ENCODE measurements around the gene TTLL7. TPM values are rescaled to one million over a fixed set of nuclear protein-coding genes. Genes with fewer than 3 reads are reported as not detected.
"Not testable (repeated sequence)": the region's sequence is repeated elsewhere in the genome, so short reads cannot be mapped to it uniquely, and the experiment has no call there.

TTLL7 gene
- total RNA-seq, 1 donor from 2014 or later, result 22.6 TPM

DNA sequence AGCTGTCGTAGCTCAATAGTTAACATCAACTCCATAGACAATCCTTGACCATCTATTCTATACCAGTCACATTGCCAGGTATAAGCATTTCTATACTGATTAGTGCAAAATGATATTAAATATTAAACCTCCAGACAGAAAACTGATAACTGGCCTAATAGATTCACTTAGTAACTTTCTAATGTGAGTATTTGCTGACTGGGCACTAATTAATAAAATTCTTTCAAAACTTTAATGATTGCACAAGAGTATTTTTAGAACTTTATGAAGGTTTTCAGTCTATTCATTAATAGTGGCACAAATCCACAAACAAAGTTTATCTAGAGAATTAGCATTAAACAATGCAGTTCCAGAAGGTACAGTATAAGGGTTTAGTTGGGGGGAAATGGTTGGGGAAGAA lies 79.1 kb downstream of the TTLL7 start:
- no peaks in the 10 kb centered on the region for H3K4me1 Mint-ChIP-seq (ENCODE audit: low read depth)
- no peak overlapping the region for H3K27ac Mint-ChIP-seq (ENCODE audit: unreplicated experiment)
- TF ChIP-seq, protein P1, sequence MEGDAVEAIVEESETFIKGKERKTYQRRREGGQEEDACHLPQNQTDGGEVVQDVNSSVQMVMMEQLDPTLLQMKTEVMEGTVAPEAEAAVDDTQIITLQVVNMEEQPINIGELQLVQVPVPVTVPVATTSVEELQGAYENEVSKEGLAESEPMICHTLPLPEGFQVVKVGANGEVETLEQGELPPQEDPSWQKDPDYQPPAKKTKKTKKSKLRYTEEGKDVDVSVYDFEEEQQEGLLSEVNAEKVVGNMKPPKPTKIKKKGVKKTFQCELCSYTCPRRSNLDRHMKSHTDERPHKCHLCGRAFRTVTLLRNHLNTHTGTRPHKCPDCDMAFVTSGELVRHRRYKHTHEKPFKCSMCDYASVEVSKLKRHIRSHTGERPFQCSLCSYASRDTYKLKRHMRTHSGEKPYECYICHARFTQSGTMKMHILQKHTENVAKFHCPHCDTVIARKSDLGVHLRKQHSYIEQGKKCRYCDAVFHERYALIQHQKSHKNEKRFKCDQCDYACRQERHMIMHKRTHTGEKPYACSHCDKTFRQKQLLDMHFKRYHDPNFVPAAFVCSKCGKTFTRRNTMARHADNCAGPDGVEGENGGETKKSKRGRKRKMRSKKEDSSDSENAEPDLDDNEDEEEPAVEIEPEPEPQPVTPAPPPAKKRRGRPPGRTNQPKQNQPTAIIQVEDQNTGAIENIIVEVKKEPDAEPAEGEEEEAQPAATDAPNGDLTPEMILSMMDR (IDR thresholded peaks at IDR 0.05), result no peak
- peaks cover under 1% of the 10 kb centered on the region for H3K9me3 Mint-ChIP-seq (ENCODE audit: low read depth)
- no peak for DNase-seq (ENCODE audit: low spot score)
- no peaks in the 10 kb centered on the region for H3K27me3 Mint-ChIP-seq (ENCODE audit: low read depth)
- H3K36me3 Mint-ChIP-seq (ENCODE audit: low read depth), result peaks cover 19% of the 10 kb centered on the region
- H3K4me3 Mint-ChIP-seq (ENCODE audit: unreplicated experiment), result no peak overlapping the region

DNA sequence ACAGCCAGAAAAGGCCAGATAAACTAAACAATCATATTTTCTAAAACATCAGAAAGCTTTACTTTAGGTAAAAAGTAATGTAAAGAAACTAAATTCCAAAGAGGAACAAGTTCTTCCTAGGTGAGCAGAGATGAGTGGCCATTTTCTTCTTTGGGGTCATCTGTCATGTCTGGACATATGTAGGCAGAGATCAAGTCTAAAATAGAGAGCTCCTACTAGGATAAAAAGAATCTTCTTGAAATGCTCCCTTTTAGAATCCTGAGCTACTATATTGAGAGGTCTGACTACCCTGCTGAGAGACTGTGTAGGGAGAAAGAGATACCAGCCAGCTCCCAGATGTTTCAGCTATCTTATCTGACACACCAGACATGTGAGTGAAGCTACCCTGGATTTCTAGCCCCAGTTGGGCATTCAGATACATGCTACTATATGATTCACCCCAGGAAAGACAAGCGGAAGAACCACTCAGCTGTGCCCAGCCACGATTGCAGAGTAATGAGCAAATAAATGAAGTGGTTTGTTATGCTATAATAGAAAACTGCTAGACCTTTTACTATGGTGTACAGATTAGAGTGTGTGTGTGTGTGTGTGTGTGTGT lies 80.1 kb downstream of the TTLL7 start:
- Mint-ChIP-seq H3K27ac (ENCODE audit: unreplicated experiment) (no peak overlapping the region), H3K4me3 (ENCODE audit: unreplicated experiment) (no peak overlapping the region), H3K9me3 (ENCODE audit: low read depth) (peaks cover 5% of the 10 kb centered on the region)

DNA sequence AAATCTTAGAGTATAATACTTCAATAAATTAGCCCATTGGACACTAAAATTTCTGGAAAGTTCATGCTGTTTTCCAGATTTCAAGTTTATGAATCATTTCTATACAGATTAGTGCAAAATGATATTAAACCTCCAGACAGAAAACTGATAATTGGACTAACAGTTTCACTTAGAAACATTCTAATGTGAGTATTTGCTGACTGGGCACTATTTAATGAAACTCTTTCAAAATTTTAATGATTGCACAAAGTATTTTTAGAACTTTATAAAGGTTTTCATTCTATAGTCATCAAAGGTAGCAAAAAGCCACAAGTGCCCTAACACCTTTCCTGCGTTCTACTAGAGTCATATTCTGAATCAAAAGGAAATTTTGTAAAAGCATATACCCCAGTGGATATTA lies 81.0 kb downstream of the TTLL7 start:
- no peaks in the 10 kb centered on the region for H3K27me3 Mint-ChIP-seq (ENCODE audit: low read depth)

More for the DNA sequence above, 80.1 kb downstream of the TTLL7 start:
- Mint-ChIP-seq H3K4me1 (ENCODE audit: low read depth) (no peaks in the 10 kb centered on the region), H3K36me3 (ENCODE audit: low read depth) (peaks cover 26% of the 10 kb centered on the region), H3K27me3 (ENCODE audit: low read depth) (no peaks in the 10 kb centered on the region)
- TF ChIP-seq, protein P1 (IDR thresholded peaks at IDR 0.05), result no peak
- DNase-seq (ENCODE audit: low spot score), result no peak

DNA sequence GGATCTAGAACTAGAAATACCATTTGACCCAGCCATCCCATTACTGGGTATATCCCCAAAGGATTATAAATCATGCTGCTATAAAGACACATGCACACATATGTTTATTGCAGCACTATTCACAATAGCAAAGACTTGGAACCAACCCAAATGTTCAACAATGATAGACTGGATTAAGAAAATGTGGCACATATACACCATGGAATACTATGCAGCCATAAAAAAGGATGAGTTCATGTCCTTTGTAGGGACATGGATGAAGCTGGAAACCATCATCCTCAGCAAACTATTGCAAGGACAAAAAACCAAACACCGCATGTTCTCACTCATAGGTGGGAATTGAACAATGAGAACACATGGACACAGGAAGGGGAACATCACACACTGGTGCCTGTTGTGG lies 82.8 kb downstream of the TTLL7 start:
- H3K36me3 Mint-ChIP-seq (ENCODE audit: low read depth), result peaks cover 25% of the 10 kb centered on the region
- H3K27ac Mint-ChIP-seq (ENCODE audit: unreplicated experiment), result not testable (repeated sequence)

More for the DNA sequence above, 81.0 kb downstream of the TTLL7 start:
- H3K9me3 Mint-ChIP-seq (ENCODE audit: low read depth), result peaks cover 5% of the 10 kb centered on the region
- no peak for DNase-seq (ENCODE audit: low spot score)
- TF ChIP-seq, protein P1 (IDR thresholded peaks at IDR 0.05), result no peak
- H3K36me3 Mint-ChIP-seq (ENCODE audit: low read depth), result peaks cover 26% of the 10 kb centered on the region
- no peak overlapping the region for H3K27ac Mint-ChIP-seq (ENCODE audit: unreplicated experiment)
- H3K4me3 Mint-ChIP-seq (ENCODE audit: unreplicated experiment), result no peak overlapping the region
- no peaks in the 10 kb centered on the region for H3K4me1 Mint-ChIP-seq (ENCODE audit: low read depth)

DNA sequence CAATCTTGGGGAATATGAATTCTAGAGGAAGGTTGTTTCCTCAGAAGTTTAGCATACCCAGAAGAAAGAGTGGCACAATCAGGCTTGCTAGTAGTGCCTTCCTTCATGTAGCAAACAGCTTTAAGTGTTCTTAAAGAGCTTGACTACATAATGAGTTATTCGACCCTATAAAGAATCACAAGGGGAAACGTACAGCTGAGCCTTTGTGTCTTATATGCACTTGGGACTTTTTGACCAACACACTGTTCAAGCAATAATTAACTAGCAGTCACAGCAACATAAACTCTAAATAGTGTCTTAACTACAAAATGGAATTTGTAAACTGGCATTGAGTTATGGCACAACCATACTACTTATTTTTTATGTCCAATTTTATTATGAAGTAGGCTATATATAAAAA lies 86.1 kb downstream of the TTLL7 start:
- Mint-ChIP-seq H3K4me1 (ENCODE audit: low read depth) (peaks cover 3% of the 10 kb centered on the region), H3K36me3 (ENCODE audit: low read depth) (peaks cover 18% of the 10 kb centered on the region), H3K9me3 (ENCODE audit: low read depth) (peaks cover 5% of the 10 kb centered on the region), H3K27ac (ENCODE audit: unreplicated experiment) (no peak overlapping the region), H3K27me3 (ENCODE audit: low read depth) (no peaks in the 10 kb centered on the region), H3K4me3 (ENCODE audit: unreplicated experiment) (no peak overlapping the region)
- TF ChIP-seq, protein P1 (IDR thresholded peaks at IDR 0.05), result no peak
- no peak for DNase-seq (ENCODE audit: low spot score)

More for the DNA sequence above, 82.8 kb downstream of the TTLL7 start:
- not testable (repeated sequence) for H3K4me1 Mint-ChIP-seq (ENCODE audit: low read depth); H3K27me3 Mint-ChIP-seq (ENCODE audit: low read depth); H3K4me3 Mint-ChIP-seq (ENCODE audit: unreplicated experiment); DNase-seq (ENCODE audit: low spot score); H3K9me3 Mint-ChIP-seq (ENCODE audit: low read depth)

DNA sequence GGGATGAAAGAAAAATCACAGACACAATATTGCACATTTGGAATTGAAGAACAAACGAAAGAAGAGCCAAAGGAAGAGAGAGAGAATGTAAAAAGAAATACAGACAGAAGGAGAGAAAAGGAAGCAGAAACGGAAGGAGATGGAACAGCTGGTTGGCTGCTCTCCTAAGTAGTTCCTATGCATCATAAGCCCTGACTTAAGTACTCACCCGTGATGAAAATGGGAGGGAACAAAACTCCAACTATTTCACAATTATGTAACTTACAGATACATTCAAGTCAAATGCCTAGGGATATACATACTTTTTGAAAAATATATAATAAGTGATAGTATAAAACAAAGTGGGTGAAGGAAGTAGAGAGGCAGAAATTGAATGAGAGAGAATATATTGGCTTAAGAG lies 88.5 kb downstream of the TTLL7 start:
- no peaks in the 10 kb centered on the region for H3K27me3 Mint-ChIP-seq (ENCODE audit: low read depth)
- TF ChIP-seq, protein P1 (IDR thresholded peaks at IDR 0.05), result no peak
- H3K36me3 Mint-ChIP-seq (ENCODE audit: low read depth), result peaks cover 14% of the 10 kb centered on the region
- no peak overlapping the region for H3K27ac Mint-ChIP-seq (ENCODE audit: unreplicated experiment)
- H3K9me3 Mint-ChIP-seq (ENCODE audit: low read depth), result peaks cover 5% of the 10 kb centered on the region
- H3K4me1 Mint-ChIP-seq (ENCODE audit: low read depth), result peaks cover 3% of the 10 kb centered on the region
- H3K4me3 Mint-ChIP-seq (ENCODE audit: unreplicated experiment), result no peak overlapping the region
- no peak for DNase-seq (ENCODE audit: low spot score)
